Activated CD4-positive, CD25-positive, alpha-beta regulatory T cell treated with anti-CD3 and anti-CD28 coated beads, Interleukin-2, amount 50 U/mL, for 72 hours (primary cell): ENCODE measurements around the gene EPC1.
"Not testable (repeated sequence)": the region's sequence is repeated elsewhere in the genome, so short reads cannot be mapped to it uniquely, and the experiment has no call there.

Source experiments
- DNase-seq: peaks from one replicate; pipeline ENCODE4 v3.0.0; 2021

The EPC1 gene

DNA sequence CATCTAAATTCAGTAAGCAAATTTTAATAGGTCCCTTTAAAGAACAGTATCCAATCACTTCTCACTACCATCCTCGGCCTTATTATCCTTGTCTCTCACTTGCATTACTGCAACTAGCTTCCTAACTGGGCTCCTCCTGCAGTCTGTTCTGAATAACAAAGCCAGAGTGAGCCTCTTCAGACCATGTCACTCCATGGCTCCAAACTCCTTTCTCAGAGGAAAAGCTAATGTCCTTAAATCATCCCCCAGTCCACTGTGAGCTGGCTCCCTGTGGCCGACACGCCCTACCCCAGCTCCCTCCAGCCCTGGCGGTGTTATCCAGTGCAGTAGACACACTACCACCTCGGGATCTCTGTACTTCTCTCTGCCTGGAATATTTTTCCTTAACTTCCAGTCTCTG, 80.0 kb downstream of the EPC1 start:
- no peak for DNase-seq

DNA sequence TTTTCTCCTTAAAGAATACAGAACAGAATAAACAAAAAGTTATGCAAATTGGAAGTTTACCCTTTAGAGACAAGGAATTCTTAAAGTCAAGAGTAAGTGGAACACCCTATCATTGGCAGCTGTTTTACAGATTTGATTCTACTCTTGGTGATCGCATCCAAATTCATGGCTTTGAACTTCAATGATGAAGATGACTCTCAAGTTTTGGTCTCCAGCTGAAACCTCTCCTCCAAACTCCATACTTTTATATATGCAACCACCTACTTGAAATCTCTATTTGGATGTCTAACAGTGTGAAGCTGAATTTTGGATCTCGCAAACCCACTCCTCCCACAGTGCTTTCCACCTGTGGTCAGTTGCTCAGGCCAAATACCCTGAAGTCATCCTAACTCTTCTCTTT, 80.4 kb downstream of the EPC1 start:
- no peak for DNase-seq

DNA sequence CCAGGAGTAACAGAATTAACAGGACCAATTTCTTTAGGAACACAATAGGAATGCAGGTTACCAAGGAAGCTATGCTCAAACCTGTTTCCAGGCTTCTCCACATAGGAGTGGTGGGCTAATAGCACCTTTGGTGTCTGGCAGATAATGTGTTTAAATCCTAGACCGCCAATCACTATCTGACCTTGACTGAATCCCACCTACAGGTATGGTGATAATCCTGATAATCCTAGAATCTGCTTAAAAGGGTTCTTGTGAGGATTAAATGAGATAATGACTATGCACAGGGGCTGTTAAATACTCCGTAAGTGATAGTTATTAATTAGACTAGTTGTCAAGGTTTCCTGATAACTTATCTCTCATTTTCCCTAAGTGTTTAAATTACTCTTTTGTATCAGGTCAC, 81.2 kb downstream of the EPC1 start:
- DNase-seq: no peak

DNA sequence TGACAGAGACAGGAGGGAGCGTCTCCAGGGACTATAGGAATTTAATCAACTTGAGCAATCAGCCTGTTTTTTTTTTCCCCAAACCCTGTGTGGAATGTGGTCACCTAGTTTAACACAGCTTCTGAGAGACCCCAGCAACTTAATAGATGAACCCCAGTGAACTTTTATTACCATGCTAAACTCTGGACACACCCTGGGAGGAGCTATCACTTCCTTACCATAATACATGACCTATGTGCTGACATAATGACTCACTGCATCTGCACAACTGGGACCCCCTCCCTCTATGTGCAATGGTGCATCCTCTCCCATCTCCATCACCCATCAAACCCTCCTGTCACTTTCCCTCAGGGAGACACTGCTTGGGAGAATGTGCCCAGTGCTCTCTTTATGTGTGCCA, 83.7 kb downstream of the EPC1 start:
- DNase-seq: no peak

DNA sequence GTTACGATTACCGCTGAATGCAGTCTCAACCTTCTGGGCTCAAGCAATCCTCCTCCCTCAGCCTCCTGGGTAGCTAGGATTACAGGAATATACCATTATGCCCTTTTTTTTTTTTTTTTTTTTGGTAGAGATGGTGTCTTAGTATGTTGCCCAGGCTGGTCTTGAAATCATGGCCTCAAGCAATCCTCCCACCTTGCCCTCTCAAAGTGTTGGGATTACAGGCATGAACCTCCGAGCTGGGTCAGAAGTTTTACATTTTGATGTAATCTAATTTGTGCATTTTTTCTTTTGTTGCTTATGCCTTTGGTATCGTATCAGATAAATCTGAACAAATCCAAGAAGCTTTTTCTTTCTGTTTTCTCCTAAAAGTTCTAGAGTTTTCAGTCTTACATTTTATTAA, 87.4 kb downstream of the EPC1 start:
- DNase-seq: no peak

GRCh38 chr10:32256613-32257437, 90.1 kb downstream of the EPC1 start:
- DNase-seq: peak; percentile 76

- no peak for DNase-seq
Observed at GRCh38 chr10:32253821-32254220, 93.1 kb downstream of the EPC1 start.

DNA sequence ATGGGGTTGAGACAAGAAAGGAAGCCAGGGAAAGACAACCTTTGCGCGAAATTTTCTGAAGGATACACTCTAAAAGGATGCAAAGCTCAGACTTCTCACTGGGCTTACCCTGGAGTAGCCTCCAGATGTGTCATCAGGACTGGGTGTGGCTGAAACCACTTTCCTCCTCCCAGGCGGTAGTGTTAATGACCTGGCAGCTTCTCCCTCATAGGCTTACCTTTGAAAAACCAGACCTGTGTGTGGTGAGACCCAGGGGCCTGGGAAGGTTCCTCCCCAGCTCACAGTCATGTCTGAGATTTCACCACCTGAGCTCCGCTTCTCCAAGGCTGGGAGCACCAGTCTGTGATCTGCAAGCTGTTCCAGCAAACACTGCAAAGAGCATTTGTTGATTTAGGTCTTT, 93.7 kb downstream of the EPC1 start:
- no peak for DNase-seq

- DNase-seq: not testable (repeated sequence)
Observed at GRCh38 chr10:32250489-32250888, 96.5 kb downstream of the EPC1 start.

DNA sequence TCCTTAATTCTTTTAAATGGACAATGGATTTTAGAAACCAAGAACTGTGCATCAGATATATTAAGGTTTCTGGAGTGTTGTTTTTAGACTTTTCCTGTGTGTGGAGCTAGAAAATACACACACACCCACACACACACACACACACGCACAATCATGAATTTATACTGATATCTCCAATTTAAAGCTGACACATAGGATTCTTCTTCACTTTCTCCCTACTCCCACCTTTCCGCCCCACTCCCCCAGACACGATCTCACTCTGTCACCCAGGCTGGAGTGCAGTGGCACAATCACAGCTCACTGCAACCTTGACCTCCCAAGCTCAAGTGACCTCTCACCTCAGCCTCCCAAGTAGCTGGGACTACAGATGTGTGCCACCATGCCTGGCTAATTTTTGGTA, 100.3 kb downstream of the EPC1 start:
- no peak for DNase-seq

DNA sequence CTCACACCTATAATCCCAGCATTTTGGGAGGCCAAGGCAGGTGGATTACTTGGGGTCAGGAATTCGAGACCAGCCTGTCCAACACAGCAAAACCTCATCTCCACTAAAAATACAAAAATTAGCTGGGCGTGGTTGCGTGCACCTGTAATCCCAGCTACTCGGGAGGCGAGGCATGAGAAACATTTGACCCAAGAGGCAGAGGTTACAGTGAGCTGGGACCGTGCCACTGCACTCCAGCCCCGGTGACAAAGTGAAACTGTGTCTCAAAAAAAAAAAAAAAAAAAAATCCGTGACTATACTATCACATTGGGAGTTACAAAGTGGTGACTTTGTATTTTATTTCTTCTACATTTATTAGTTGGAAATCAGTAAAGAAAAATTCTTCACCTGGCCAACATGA, 101.2 kb downstream of the EPC1 start:
- no peak for DNase-seq

GRCh38 chr10:32244421-32245207, 102.3 kb downstream of the EPC1 start:
- no peak for DNase-seq

DNA sequence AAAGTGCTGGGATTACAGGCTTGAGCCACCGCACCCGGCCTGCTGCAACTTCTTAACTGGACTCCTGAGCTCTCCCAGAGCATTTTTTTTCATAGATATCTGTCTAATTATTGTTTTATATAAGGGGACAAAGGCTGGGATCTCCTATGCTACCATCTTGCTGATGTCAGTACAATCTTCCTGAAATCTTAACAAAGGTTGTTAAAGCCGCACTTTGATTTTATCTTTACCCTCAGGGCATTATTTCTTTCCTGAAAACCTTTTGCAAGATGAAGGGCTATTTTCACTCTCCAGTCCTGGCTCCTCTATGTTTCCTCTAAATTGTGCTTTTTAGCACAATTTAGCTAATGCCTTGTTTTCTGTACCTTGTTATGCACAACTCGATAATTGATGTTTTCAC, 102.9 kb downstream of the EPC1 start:
- no peak for DNase-seq

GRCh38 chr10:32241946-32242345, 105.0 kb downstream of the EPC1 start:
- no peak for DNase-seq

DNA sequence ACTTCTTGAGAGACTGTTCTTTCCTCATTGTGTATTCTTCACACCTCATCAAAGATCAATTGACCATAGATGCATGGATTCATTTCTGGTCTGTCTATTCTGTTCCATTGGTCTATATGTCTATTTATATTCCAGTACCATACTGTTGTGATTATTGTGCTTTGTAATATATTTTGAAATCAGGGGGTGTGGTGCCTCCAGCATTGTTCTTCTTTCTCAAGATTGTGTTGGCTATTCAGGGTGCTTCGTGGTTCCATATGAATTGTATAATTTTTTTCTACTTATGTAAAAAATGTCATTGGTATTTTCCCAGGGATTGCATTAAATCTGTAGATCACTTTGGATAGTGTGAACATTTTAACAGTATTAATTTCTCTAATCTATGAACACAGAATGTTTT, 106.5 kb downstream of the EPC1 start:
- no peak for DNase-seq

DNA sequence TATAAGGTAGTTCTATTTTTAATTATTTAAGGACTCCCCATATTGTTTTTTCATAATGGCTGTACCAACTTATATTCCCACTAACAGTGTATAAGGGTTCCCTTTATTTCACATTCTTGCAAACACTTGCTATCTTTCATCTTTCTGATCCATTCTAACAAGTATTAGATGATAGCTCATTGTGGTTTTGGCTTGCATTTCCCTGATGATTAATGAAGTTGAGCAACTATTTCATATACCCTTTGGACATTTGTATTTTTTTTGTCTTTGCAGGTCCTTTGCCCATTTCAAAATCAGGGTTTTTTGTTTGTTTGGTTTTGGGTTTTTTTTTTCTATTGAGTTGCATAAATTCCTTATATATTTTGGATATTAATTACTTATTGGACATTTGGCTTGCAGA, 107.2 kb downstream of the EPC1 start:
- no peak for DNase-seq

DNA sequence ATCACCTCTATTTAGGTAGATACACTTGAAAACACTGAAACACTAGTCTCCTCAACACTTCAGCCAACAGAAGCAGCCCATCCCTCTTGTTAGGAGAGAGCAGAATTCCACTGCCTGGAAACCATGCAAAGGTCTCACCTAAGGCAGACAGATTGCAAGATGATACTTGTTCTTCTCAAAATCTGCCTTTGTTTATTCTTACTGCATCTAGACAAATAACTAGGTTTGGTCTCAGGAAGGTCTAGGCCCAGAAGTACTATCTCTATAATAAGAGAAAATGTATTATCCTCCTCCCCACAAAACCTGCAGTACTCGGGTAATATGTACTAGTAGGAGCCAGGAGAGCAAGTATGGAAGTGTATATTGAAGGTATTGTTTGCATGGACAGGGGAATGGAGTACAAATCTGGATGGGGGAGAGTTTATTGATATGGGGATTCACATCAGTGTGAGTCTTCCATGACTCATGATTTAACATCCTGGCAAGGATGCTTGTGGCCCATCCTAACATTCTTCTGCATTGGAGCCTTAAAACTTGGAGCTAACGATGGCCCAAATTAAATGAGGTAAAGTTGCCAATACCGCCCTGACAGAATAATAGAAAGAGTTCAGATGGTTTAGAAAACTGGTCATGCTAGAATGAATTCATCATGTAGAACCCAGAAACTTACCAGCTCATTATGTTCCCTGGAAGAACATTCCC, 109.2 kb downstream of the EPC1 start:
- no peak for DNase-seq

- DNase-seq: no peak
Observed at GRCh38 chr10:32234471-32234870, 112.5 kb downstream of the EPC1 start.

- not testable (repeated sequence) for DNase-seq
Observed at GRCh38 chr10:32233375-32233774, 113.6 kb downstream of the EPC1 start.

- no peak for DNase-seq
Observed at GRCh38 chr10:32232378-32232777, 114.6 kb downstream of the EPC1 start.

DNA sequence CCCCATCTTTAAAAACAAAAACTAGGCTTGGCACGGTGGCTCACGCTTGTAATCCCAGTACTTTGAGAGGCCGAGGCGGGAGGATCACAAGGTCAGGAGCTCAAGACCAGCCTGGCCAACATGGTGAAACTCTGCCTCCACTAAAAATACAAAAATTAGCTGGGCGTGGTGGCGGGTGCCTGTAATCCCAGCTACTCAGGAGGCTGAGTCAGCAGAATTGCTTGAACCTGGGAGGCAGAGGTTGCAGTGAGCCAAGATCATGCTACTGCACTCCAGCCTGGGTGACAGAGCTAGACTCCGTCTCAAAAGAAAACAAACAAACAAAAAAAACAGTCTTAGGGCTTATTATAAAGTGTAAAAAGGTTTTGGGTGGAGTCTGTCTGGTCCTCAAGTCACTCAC, 117.2 kb downstream of the EPC1 start:
- DNase-seq: not testable (repeated sequence)

GRCh38 chr10:32229170-32229569, 117.8 kb downstream of the EPC1 start:
- DNase-seq: no peak

DNA sequence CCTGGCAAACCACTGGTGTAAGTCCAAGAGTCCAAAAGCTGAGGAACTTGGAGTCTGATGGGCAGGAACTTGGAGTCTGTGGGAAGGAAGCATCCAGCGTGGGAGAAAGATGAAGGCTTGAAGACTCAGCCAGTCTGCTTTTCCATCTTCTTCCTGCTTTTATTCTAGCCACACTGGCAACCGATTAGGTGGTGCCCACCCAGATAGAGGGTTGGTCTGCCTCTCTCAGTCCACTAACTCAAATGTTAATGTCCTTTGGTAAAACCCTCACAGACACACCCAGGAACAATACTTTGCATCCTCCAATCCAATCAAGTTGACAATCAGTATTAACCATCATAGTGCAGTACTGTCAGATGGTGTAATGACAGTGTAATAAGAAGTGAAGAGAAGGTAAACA, 119.2 kb downstream of the EPC1 start:
- DNase-seq: no peak

GRCh38 chr10:32226624-32227023, 120.3 kb downstream of the EPC1 start:
- DNase-seq: no peak
